ENCODE measurements around the gene CFAP206. TPM values are rescaled to one million over a fixed set of nuclear protein-coding genes. Genes with fewer than 3 reads are reported as not detected.

CFAP206 gene
- total RNA-seq, 1 donor from 2014 or later = 0.40 TPM

GRCh38 chr6:87420360-87420759, 12.6 kb downstream of the CFAP206 start:
- no peak overlapping the region for H3K4me3 ChIP-seq (ENCODE audit: low read depth, low read length)
- TF ChIP-seq CTCF (conservative IDR thresholded peaks at IDR 0.05; ENCODE audit: low read depth, low read length) = no peak
- no peak for DNase-seq (ENCODE audit: low read depth)

- DNase-seq (ENCODE audit: low read depth) = no peak
- no peak for TF ChIP-seq CTCF (conservative IDR thresholded peaks at IDR 0.05; ENCODE audit: low read depth, low read length)
- H3K4me3 ChIP-seq (ENCODE audit: low read depth, low read length) = no peak overlapping the region
These were observed 13.8 kb downstream of the CFAP206 start for GRCh38 chr6:87421576-87421975.

- TF ChIP-seq CTCF (conservative IDR thresholded peaks at IDR 0.05; ENCODE audit: low read depth, low read length) = no peak
- DNase-seq (ENCODE audit: low read depth) = no peak
- no peak overlapping the region for H3K4me3 ChIP-seq (ENCODE audit: low read depth, low read length)
These were observed 19.0 kb downstream of the CFAP206 start for GRCh38 chr6:87426789-87427188.

- TF ChIP-seq CTCF (conservative IDR thresholded peaks at IDR 0.05; ENCODE audit: low read depth, low read length) = no peak
- H3K4me3 ChIP-seq (ENCODE audit: low read depth, low read length) = no peak overlapping the region
- no peak for DNase-seq (ENCODE audit: low read depth)
These were observed 22.7 kb downstream of the CFAP206 start for GRCh38 chr6:87430499-87430898.

GRCh38 chr6:87431263-87431662, 23.5 kb downstream of the CFAP206 start:
- H3K4me3 ChIP-seq (ENCODE audit: low read depth, low read length) = no peak overlapping the region
- DNase-seq (ENCODE audit: low read depth) = no peak
- TF ChIP-seq CTCF (conservative IDR thresholded peaks at IDR 0.05; ENCODE audit: low read depth, low read length) = no peak

- no peak for TF ChIP-seq CTCF (conservative IDR thresholded peaks at IDR 0.05; ENCODE audit: low read depth, low read length)
- no peak overlapping the region for H3K4me3 ChIP-seq (ENCODE audit: low read depth, low read length)
- DNase-seq (ENCODE audit: low read depth) = peak; percentile 15
These were observed 28.7 kb downstream of the CFAP206 start for GRCh38 chr6:87436435-87436834.

- DNase-seq (ENCODE audit: low read depth) = no peak
- no peak for TF ChIP-seq CTCF (conservative IDR thresholded peaks at IDR 0.05; ENCODE audit: low read depth, low read length)
- no peak overlapping the region for H3K4me3 ChIP-seq (ENCODE audit: low read depth, low read length)
These were observed 33.9 kb downstream of the CFAP206 start for GRCh38 chr6:87441711-87442110.
